Measurements from ENCODE around the gene PXMP2.

The PXMP2 gene

GRCh38 chr12:132687211-132688164 lies at the start of gene PXMP2, which contains the start of gene POLE:
TSS of gene PXMP2 (plus strand) at chr12:132687587. CDS start at chr12:132687671, 84 bp downstream.
TSS of gene POLE (minus strand) at chr12:132687342. CDS start at chr12:132687315, 27 bp downstream.
- DNase-seq (ENCODE audit: low read depth in 2 of 2), result peak; percentile 88 to 97

- no peak for DNase-seq (ENCODE audit: low read depth in 2 of 2)
Measured at GRCh38 chr12:132637811-132638210, 49.6 kb upstream of the PXMP2 start.

- no peak for DNase-seq (ENCODE audit: low read depth in 2 of 2)
Measured at GRCh38 chr12:132638541-132639408, 48.6 kb upstream of the PXMP2 start.

GRCh38 chr12:132639956-132640520 lies 47.3 kb upstream of the PXMP2 start:
- DNase-seq (ENCODE audit: low read depth in 2 of 2), result no peak

- DNase-seq (ENCODE audit: low read depth in 2 of 2), result no peak
Measured at GRCh38 chr12:132640936-132641335, 46.5 kb upstream of the PXMP2 start.

GRCh38 chr12:132641811-132642650 lies 45.4 kb upstream of the PXMP2 start:
- no peak for DNase-seq (ENCODE audit: low read depth in 2 of 2)

GRCh38 chr12:132642846-132643835 lies 44.2 kb upstream of the PXMP2 start:
- no peak for DNase-seq (ENCODE audit: low read depth in 2 of 2)

GRCh38 chr12:132646850-132647249 lies 40.5 kb upstream of the PXMP2 start:
- no peak for DNase-seq (ENCODE audit: low read depth in 2 of 2)

- DNase-seq (ENCODE audit: low read depth in 2 of 2), result no peak
Measured at GRCh38 chr12:132647858-132648257, 39.5 kb upstream of the PXMP2 start.

- no peak for DNase-seq (ENCODE audit: low read depth in 2 of 2)
Measured at GRCh38 chr12:132648616-132649225, 38.7 kb upstream of the PXMP2 start.

- no peak for DNase-seq (ENCODE audit: low read depth in 2 of 2)
Measured at GRCh38 chr12:132649226-132649945, 38.0 kb upstream of the PXMP2 start.

GRCh38 chr12:132651444-132652100 lies 35.8 kb upstream of the PXMP2 start:
- DNase-seq (ENCODE audit: low read depth in 2 of 2), result no peak

GRCh38 chr12:132653567-132654290 lies 33.7 kb upstream of the PXMP2 start:
- DNase-seq (ENCODE audit: low read depth in 2 of 2), result no peak

GRCh38 chr12:132657004-132657727 lies 30.2 kb upstream of the PXMP2 start:
- DNase-seq (ENCODE audit: low read depth in 2 of 2), result no peak

GRCh38 chr12:132658149-132658894 lies 29.1 kb upstream of the PXMP2 start:
- DNase-seq (ENCODE audit: low read depth in 2 of 2), result no peak

- DNase-seq (ENCODE audit: low read depth in 2 of 2), result no peak
Measured at GRCh38 chr12:132659146-132659545, 28.2 kb upstream of the PXMP2 start.

All from stimulated activated CD4-positive, alpha-beta T cell treated with anti-CD3 and anti-CD28 coated beads, Interleukin-1b, Interleukin-23, amount 100 ng/mL, for 4 hours (primary cell).